GM18520 (cell line): ENCODE data around the gene MAST4.
A peak's percentile ranks its signal among the peaks of the same experiment; 100 is the strongest.
"Not testable (repeated sequence)": the region's sequence is repeated elsewhere in the genome, so short reads cannot be mapped to it uniquely, and the experiment has no call there.

Experiments
- ATAC-seq: cut with Tn5 transposase; IDR thresholded peaks from one replicate; pipeline ENCODE4 v1.9.1; 2021; ENCODE audit not compliant: unreplicated experiment

MAST4 gene

GRCh38 chr5:66694036-66694435 is 97.8 kb downstream of the MAST4 start:
- ATAC-seq, result no peak

- not testable (repeated sequence) for ATAC-seq
These were observed 99.6 kb downstream of the MAST4 start for GRCh38 chr5:66695840-66696239.

- ATAC-seq, result no peak
These were observed 101.8 kb downstream of the MAST4 start for GRCh38 chr5:66697796-66698564.

- ATAC-seq, result peak; percentile 58
These were observed 105.1 kb downstream of the MAST4 start for GRCh38 chr5:66701244-66701643.

GRCh38 chr5:66702426-66702825 is 106.2 kb downstream of the MAST4 start:
- ATAC-seq, result no peak

GRCh38 chr5:66704790-66705425 is 108.7 kb downstream of the MAST4 start:
- no peak for ATAC-seq

GRCh38 chr5:66708368-66708767 is 112.2 kb downstream of the MAST4 start:
- ATAC-seq, result no peak

GRCh38 chr5:66710557-66711088 is 114.4 kb downstream of the MAST4 start:
- no peak for ATAC-seq

- ATAC-seq, result peak; percentile 94
These were observed 117.8 kb downstream of the MAST4 start for GRCh38 chr5:66713998-66714397.

- ATAC-seq, result no peak
These were observed 121.5 kb downstream of the MAST4 start for GRCh38 chr5:66717455-66718373.

- no peak for ATAC-seq
These were observed 122.3 kb downstream of the MAST4 start for GRCh38 chr5:66718374-66719002.

GRCh38 chr5:66720780-66721179 is 124.6 kb downstream of the MAST4 start:
- ATAC-seq, result no peak

- no peak for ATAC-seq
These were observed 126.5 kb downstream of the MAST4 start for GRCh38 chr5:66722686-66723085.

GRCh38 chr5:66724349-66725139 is 128.4 kb downstream of the MAST4 start:
- no peak for ATAC-seq

GRCh38 chr5:66727630-66728029 is 131.4 kb downstream of the MAST4 start:
- no peak for ATAC-seq

GRCh38 chr5:66728049-66728448 is 131.9 kb downstream of the MAST4 start:
- no peak for ATAC-seq

- ATAC-seq, result no peak
These were observed 140.9 kb downstream of the MAST4 start for GRCh38 chr5:66737096-66737495.

GRCh38 chr5:66738136-66738535 is 141.9 kb downstream of the MAST4 start:
- no peak for ATAC-seq

- ATAC-seq, result no peak
These were observed 142.8 kb downstream of the MAST4 start for GRCh38 chr5:66739021-66739420.

- no peak for ATAC-seq
These were observed 143.8 kb downstream of the MAST4 start for GRCh38 chr5:66739951-66740350.
